Measurements from ENCODE around the gene INSYN2B.

Gene INSYN2B

GRCh38 chr5:169922474-169922873, 57.8 kb downstream of the INSYN2B start:
- no peak for DNase-seq (ENCODE audit: low read depth)
- H3K4me3 ChIP-seq (ENCODE audit: low read depth, low read length) = no peak overlapping the region
- TF ChIP-seq CTCF (conservative IDR thresholded peaks at IDR 0.05; ENCODE audit: low read depth, low read length) = no peak

- no peak overlapping the region for H3K4me3 ChIP-seq (ENCODE audit: low read depth, low read length)
- TF ChIP-seq CTCF (conservative IDR thresholded peaks at IDR 0.05; ENCODE audit: low read depth, low read length) = no peak
- DNase-seq (ENCODE audit: low read depth) = no peak
Measured at GRCh38 chr5:169921949-169922348, 58.3 kb downstream of the INSYN2B start.

GRCh38 chr5:169921384-169921783, 58.9 kb downstream of the INSYN2B start:
- no peak for DNase-seq (ENCODE audit: low read depth)
- no peak for TF ChIP-seq CTCF (conservative IDR thresholded peaks at IDR 0.05; ENCODE audit: low read depth, low read length)
- no peak overlapping the region for H3K4me3 ChIP-seq (ENCODE audit: low read depth, low read length)

- TF ChIP-seq CTCF (conservative IDR thresholded peaks at IDR 0.05; ENCODE audit: low read depth, low read length) = no peak
- no peak for DNase-seq (ENCODE audit: low read depth)
- H3K4me3 ChIP-seq (ENCODE audit: low read depth, low read length) = no peak overlapping the region
Measured at GRCh38 chr5:169920474-169920873, 59.8 kb downstream of the INSYN2B start.

GRCh38 chr5:169918228-169918627, 62.1 kb downstream of the INSYN2B start:
- H3K4me3 ChIP-seq (ENCODE audit: low read depth, low read length) = no peak overlapping the region
- DNase-seq (ENCODE audit: low read depth) = no peak
- TF ChIP-seq CTCF (conservative IDR thresholded peaks at IDR 0.05; ENCODE audit: low read depth, low read length) = no peak

GRCh38 chr5:169917500-169917899, 62.8 kb downstream of the INSYN2B start:
- no peak for DNase-seq (ENCODE audit: low read depth)
- no peak overlapping the region for H3K4me3 ChIP-seq (ENCODE audit: low read depth, low read length)
- no peak for TF ChIP-seq CTCF (conservative IDR thresholded peaks at IDR 0.05; ENCODE audit: low read depth, low read length)

- DNase-seq (ENCODE audit: low read depth) = peak; percentile 88
- no peak for TF ChIP-seq CTCF (conservative IDR thresholded peaks at IDR 0.05; ENCODE audit: low read depth, low read length)
- H3K4me3 ChIP-seq (ENCODE audit: low read depth, low read length) = no peak overlapping the region
Measured at GRCh38 chr5:169914766-169915165, 65.5 kb downstream of the INSYN2B start.

All from choroid plexus epithelial cell (primary cell).